Measurements from ENCODE around the gene KCNV2. TPM values are rescaled to one million over a fixed set of nuclear protein-coding genes. Genes with fewer than 3 reads are reported as not detected.

Gene KCNV2
- total RNA-seq, 3 donors from 2014 or later (not counting 1 experiment from before 2014, with no cell fraction given) = not detected

- H3K27me3 ChIP-seq (ENCODE audit: control insufficient read depth, insufficient read depth, low read length) = no peaks in the 10 kb centered on the region
- H3K27ac ChIP-seq (ENCODE audit: low read length) = no peak overlapping the region
- peak; percentile 64 to 93 (median 84) for ATAC-seq
- peak; percentile 10 to 17 for DNase-seq
- WGBS (ENCODE audit: insufficient coverage) = 15% methylated on average over 5 of the region's 5 CpGs
- H3K4me3 Mint-ChIP-seq = peak overlapping the region; percentile 40
- H3K36me3 ChIP-seq (ENCODE audit: control insufficient read depth, insufficient read depth, low read length) = no peaks in the 10 kb centered on the region
- no peaks in the 10 kb centered on the region for H3K27me3 Mint-ChIP-seq (ENCODE audit: low read depth in 2 of 2)
- H3K4me1 Mint-ChIP-seq = peaks cover 6% of the 10 kb centered on the region in 2 donors
- no peaks in the 10 kb centered on the region for H3K9me3 Mint-ChIP-seq
- peak overlapping the region in 1 of 2 donors; percentile 69 for H3K27ac Mint-ChIP-seq
- no peaks in the 10 kb centered on the region for H3K36me3 Mint-ChIP-seq
- H3K9me3 ChIP-seq (ENCODE audit: control insufficient read depth, insufficient read depth, low read length) = no peaks in the 10 kb centered on the region
- no peak overlapping the region for H3K4me3 ChIP-seq (ENCODE audit: low read length)
- intact Hi-C loops (cut with micrococcal nuclease) = loop anchor here (1.0 to 10.0 kb wide), 5 partner anchors 151 to 596 kb away; no protein-coding TSS in a partner anchor
- peaks cover 3% of the 10 kb centered on the region for H3K4me1 ChIP-seq (ENCODE audit: control insufficient read depth, insufficient read depth, low read length)
- TF ChIP-seq CTCF (IDR thresholded peaks at IDR 0.05) = peak; percentile 58
These were observed 10.8 kb downstream of the KCNV2 start for GRCh38 chr9:2727966-2728613.

- 92% methylated on average over 5 of the region's 5 CpGs for WGBS (ENCODE audit: insufficient coverage)
- Histone ChIP-seq H3K4me3 (ENCODE audit: low read length) (no peak overlapping the region), H3K4me1 (ENCODE audit: control insufficient read depth, insufficient read depth, low read length) (peaks cover 3% of the 10 kb centered on the region), H3K9me3 (ENCODE audit: control insufficient read depth, insufficient read depth, low read length) (no peaks in the 10 kb centered on the region), H3K27ac (ENCODE audit: low read length) (no peak overlapping the region), H3K27me3 (ENCODE audit: control insufficient read depth, insufficient read depth, low read length) (no peaks in the 10 kb centered on the region), H3K36me3 (ENCODE audit: control insufficient read depth, insufficient read depth, low read length) (no peaks in the 10 kb centered on the region)
- H3K9me3 Mint-ChIP-seq = no peaks in the 10 kb centered on the region
- no peaks in the 10 kb centered on the region for H3K36me3 Mint-ChIP-seq
- DNase-seq (no peak), ATAC-seq (no peak)
- intact Hi-C loops (cut with micrococcal nuclease) = loop anchor here (5.0 to 10.0 kb wide), 4 partner anchors 152 to 502 kb away; no protein-coding TSS in a partner anchor
- H3K4me1 Mint-ChIP-seq = peaks cover 6% of the 10 kb centered on the region in 2 donors
- TF ChIP-seq CTCF (IDR thresholded peaks at IDR 0.05) = no peak
- no peak overlapping the region for H3K4me3 Mint-ChIP-seq
- H3K27me3 Mint-ChIP-seq (ENCODE audit: low read depth in 2 of 2) = no peaks in the 10 kb centered on the region
- H3K27ac Mint-ChIP-seq = no peak overlapping the region
These were observed 11.7 kb downstream of the KCNV2 start for GRCh38 chr9:2729003-2729402.

GRCh38 chr9:2729721-2730120 is 12.4 kb downstream of the KCNV2 start:
- no peak for ATAC-seq
- H3K27ac Mint-ChIP-seq = no peak overlapping the region

More at GRCh38 chr9:2729721-2730120, 12.4 kb downstream of the KCNV2 start:
- peaks cover 6% of the 10 kb centered on the region in 2 donors for H3K4me1 Mint-ChIP-seq
- H3K36me3 Mint-ChIP-seq = no peaks in the 10 kb centered on the region
- WGBS (ENCODE audit: insufficient coverage) = 89% methylated on average over 2 of the region's 3 CpGs
- no peak for TF ChIP-seq CTCF (IDR thresholded peaks at IDR 0.05)
- no peaks in the 10 kb centered on the region for H3K27me3 Mint-ChIP-seq (ENCODE audit: low read depth in 2 of 2)
- no peaks in the 10 kb centered on the region for H3K27me3 ChIP-seq (ENCODE audit: control insufficient read depth, insufficient read depth, low read length)
- H3K4me1 ChIP-seq (ENCODE audit: control insufficient read depth, insufficient read depth, low read length) = peaks cover 3% of the 10 kb centered on the region
- no peak for DNase-seq
- H3K9me3 Mint-ChIP-seq = no peaks in the 10 kb centered on the region
- H3K27ac ChIP-seq (ENCODE audit: low read length) = no peak overlapping the region
- no peak overlapping the region for H3K4me3 ChIP-seq (ENCODE audit: low read length)
- H3K9me3 ChIP-seq (ENCODE audit: control insufficient read depth, insufficient read depth, low read length) = no peaks in the 10 kb centered on the region
- no peak overlapping the region for H3K4me3 Mint-ChIP-seq
- intact Hi-C loops (cut with micrococcal nuclease) = loop anchor here (5.0 to 10.0 kb wide), 4 partner anchors 152 to 502 kb away; no protein-coding TSS in a partner anchor
- H3K36me3 ChIP-seq (ENCODE audit: control insufficient read depth, insufficient read depth, low read length) = no peaks in the 10 kb centered on the region

All from natural killer cell (primary cell).